ENCODE results near the gene CACNA2D4.

CACNA2D4 gene

DNA sequence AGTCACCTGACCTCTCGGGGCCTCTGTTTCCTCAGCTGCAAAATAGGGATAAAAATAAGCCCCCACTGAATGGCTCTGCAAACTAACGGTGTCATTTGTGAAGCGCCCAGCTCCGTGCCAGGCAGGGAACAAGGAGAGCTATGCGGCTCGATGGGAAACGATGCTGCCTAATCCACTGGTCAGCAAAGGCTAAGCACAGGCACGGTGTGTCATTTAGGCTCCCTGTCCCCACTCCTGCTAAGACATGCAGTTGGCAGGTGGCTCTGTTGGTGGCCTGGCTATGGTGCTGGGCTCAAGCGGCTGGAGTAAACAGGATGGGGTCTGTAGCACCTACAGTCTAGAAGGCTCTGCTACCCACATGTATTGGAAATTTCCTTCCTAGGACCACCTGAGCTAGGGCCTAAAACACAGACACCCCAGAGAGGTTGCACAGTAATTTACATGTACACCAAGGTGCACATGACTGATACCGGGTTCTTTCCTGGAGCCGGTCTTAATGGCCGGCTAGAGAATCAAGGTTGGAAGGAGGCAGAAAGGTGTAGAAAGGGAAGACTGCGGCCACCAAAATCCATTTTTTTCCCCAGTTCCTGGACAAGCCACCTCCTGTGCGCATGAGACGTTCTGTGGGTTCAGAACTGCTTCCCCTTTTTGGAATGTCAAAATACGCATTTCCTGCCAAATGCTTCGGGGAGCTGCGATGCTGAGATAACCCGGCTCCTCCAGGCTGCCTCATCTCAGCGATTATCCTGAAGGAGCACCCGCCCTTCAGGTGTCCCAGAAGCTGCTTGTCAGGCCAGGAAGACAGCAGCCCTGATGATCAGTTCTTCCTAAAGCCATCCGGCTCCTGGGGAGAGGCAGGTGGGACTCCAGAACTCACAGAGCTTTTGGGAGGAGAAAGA lies 1.0 kb downstream of the CACNA2D4 start:
- DNase-seq = no peak

DNA sequence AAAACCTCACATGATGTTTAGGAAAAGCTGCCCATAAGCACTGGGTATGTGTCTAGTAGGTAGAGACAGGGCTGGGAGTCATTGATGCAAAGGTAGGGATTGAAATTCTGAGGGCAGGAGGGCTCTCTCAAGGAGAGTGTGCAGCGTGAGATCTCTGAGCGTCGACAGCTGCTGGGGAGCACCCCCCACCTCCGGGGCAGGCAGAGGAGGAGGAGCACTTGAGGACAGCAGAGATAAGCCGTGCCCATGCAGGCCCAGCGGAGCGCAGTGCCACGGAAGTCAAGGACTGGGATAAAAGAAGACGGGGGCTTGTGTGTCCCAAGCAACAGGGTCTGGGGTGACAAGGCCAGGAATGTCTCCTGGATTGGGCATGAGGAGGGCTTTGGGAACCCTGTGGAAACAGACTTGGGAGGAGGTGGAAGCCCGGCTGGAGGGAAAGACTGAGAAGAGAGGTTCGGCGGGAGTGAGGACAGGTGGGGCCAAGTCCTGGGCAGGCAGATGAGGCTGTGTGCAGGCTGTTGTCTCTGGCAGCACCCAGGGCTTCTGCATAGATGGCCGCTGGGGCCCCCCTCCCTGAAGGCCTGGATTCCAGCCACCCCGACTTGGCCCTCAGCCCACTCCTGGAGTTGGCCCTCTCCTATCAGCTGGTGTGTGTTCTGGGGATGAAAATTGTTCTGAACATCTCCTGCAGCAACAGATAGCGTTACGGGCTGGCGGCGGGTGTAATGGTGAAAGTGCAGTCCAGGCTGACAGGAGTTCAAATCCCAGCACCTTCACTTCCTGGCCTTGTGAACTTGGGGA lies 1.9 kb downstream of the CACNA2D4 start:
- no peak for DNase-seq

DNA sequence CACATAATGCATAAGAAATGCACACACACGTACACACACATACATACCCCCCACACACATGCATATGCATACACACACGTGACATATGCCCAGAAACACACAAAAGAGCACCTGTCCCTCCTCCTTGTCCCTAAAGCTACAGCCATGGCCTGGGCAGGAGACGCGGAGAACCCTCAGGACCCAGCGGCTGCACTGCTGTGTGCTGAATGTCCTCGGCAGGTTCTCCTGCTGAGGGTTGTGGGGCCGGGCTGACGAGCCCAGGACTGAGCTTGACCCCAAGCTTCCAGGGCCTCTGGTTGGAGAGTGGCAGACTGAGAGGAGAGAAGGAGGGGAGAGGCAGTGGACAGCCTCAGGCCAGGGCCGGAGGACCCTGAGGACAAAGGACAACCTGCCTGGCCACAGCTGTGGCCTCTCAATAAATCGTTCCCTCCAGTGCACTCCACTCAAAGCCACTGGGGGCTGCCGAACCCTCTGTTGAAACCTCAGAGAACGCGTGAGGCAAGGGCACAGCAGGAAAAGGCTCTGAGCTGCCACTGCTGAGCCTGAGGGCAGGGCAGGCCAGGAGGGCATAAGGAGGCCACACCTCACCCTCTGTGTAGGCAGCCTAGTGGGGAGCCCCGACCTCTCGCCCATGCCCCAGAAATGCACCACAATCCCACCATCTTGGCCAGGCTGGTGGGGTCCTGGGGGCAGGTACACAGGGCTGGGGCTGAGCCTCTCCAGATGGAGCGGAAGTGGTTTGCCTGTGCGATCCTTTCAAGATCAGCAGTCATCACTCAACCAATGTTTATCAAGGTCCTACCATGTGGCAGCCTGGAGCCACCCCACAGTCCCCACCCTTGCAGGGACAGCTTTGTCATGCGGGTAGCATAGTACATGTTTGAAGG lies 3.1 kb downstream of the CACNA2D4 start:
- no peak for DNase-seq

DNA sequence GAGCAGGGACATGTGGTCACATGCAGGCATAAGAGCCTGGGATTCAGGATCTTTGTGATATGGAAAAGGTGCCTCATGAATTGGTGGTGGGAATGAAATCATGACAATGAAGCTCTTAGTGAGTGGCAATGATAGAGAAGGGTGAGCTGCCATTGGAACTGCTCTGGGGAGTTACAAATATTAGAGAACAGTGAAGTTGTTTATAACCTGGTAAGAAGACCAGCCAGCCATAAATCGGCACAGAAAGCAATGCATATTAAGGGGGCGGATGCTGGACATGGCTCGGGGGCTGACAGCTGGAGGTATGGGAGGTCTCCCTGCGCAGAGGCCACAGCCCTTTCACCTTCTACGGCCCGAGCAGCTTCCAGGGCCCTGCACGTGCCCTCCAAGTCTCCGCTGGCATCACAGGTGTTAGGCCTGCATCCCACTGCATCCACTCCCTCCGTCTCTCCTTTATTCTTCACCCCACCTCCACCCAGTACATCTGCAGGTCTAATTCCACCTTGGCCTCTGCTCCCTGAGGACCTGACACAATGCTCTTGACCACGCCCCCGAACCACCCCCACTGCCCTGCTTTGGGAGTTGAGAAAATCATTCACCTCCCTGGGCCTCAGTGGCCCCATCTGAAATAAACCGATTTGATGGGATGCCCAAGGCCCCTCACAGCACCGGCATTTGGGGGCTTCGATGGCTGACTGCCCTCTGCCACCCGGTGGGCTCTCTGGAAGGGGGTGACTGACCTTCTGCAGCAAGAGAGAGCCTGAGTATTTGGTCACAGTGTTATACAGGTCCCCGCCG lies 4.1 kb downstream of the CACNA2D4 start:
- no peak for DNase-seq

DNA sequence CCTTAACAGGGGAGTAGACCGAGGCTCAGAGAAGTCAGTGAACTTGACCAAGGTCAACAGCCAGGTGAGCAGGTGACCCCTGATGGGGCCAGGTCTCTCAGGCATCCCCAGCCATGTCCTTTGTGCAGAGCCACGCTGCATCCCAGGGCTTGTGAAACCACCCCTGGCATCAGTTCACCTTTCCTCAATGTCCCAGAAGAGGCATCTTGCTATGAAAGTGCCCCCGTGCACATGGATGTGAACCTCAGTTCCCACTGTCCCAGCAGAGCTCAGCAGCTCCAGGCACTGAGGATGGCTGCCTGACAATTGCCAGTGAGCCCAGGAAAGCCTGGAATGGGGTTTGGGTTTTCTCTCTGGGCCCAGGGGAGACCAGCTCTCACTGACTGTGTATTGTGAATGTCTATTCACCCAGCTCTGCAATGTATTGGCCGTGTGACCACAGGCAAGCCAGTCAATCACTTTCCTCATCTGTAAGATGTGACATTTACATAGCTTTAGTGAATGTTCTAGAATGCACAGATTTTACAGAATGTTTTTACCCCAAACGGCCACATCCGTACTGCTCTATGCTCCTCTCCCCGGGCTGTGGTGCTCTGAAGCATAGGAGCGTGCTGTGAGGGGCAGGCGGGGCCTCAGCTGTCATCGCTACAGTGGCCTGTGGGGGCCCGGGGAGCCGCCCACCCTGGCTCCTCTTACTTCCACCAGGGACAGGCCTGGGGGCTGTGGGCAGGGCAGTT lies 4.9 kb downstream of the CACNA2D4 start:
- DNase-seq = no peak

DNA sequence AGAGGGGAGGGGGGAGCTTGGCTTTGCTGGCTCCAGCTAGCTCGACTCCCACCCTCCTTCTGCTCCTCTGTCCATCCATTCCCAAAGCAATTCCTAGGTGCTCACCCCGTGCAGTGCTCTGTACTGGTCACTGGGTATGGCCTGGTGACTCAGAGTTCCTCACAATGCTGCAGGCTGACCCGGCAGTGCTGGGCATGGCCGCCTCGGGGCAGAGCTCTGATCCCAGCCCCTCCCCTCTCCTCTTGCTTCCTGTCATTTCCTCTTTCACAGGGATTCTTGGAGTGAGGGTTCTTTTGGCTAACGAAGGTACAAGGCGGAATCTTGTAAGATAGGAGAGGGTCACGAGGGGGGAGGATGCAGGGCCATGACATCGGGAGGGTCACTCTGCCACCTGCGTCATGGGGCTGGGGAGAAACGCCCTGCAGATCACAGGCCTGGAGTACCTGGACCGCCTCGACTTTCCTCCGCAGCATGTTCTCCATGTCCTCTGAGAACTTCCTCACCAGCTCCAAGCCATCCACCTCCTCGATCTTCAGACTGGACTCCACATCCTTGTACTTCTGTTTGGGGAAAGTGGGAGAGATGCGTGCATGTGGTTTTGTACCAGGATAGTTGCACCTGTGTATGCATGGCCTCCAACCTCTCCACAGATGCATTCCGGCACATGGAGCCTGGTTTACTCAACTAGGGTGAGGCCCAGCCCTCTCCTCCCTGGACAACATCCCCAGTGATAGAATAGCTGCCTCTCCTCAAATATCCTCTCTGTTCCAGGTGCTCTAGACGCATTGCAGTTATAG lies 5.7 kb downstream of the CACNA2D4 start:
- DNase-seq = no peak

DNA sequence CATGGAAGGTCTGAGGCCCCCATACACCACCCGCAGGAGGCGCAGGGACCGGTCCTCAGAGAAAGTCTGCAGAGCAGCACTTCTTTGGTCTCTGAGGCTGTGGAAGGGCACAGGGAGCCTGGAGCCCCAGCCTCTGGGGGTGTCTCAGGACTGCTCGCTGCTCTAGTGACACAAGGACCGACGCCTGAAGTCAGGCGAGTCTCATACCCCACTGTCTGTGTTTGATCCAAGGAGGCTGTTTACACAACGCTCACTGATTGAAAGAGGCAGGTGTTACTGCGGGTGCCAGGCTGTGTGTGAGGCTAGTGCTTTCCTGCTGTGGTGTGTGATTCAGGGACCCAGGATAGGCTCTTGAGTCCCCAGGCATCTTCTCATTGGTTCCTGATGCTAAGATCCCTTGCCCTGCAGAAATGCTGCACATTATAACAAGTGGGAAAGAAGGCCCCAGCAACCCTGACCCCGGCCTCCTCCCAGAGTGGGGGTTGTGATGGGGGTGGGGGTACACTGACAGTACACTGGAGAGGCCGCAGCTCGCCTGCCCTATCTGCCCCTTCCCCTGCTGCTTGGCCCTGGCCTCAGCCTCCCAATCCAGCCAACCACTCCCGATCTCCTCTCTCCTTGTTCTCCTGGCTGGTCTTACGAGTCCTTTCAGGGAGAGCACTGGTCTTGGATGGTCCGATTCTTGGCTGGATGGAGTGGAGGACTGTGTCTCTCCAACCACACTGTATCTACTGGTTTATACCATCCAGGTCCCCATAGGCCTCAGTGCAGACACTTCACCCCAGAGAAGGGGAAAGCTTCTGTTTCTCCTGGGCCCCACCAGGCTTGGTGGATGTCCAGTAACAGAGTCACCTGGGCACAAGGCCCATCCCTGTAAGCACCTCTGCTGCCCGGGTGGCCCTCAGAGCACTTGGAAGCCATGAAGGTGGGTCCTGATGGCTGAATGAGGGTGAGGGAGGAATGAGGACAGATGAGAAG lies 6.6 kb downstream of the CACNA2D4 start:
- no peak for DNase-seq

DNA sequence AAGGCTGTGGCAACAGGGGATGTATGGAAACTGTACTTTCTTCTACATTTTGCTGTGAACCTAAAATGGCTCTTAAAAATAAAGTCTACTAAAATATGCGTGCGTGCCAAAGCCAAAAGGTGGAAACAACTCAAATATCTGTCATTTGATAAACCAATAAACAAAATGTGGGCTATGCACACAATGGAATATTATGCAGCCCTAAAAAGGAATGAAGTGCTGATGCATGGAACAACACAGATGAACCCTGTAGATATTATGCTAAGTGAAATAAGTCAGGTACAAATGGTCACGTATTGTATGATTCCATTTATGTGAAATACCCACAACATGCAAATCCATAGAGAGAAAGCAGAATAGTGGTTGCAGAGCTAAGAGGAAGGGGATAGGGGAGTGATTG lies 8.0 kb downstream of the CACNA2D4 start:
- DNase-seq = no peak

DNA sequence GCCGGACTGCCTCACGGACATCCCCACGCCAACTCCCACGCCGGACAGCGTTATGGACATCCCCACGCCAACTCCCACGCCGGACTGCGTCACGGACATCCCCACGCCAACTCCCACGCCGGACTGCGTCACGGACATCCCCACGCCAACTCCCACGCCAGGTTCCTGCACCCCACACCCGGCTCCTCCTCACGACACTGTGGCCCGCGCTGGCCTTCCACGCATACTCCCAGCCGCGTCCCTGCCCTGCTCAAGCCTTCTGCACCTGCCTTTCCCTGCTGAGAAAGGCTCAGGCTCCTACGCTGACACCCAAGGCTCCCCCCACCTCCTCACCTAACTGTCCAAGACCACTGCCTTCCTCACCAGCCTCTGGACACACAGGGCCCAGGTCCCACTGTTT lies 9.7 kb downstream of the CACNA2D4 start:
- no peak for DNase-seq

DNA sequence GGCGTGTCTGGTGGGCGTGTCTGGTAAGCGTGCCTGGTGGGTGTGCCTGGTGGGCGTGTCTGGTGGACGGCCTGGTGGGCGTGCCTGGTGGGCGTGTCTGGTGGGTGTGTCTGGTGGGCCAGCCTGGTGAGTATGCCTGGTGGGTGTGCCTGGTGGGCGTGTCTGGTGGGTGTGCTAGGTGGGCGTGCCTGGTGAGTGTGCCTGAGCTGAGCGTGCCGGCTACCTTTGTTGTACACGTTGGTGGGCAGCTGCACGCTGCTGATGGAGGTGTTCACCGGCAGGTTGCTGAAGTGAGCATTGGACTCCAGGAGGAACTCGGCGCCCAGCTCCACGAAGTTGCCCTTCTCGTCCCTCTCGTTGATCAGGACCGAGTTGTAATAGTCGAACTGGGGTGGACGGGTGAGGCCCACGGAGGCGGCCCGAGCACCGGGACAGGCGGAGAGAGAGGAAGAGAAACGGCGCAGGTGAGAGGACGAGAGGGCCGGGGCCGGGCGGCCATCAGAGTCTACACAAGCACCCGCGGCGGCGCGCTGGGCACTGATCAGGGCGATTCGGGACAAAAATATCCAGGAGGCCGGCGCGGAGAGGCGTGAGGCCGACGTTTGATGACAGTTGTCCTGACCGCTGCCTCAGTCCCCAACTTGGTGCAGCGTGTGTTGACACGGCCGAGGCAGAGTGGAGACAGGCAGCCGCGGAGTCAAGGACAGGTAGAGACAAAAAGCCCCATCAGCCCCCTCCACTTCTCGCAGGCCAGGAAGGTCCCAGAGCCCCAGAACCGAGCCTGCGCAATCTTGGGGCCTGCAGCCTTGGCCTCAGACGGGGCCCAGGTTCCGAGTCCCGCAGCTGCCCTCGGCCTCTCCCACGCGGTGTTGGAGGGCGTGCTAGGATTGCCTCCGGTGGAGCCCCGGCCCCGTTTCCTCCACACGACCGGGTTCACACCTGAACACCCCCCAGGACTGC lies 10.5 kb downstream of the CACNA2D4 start:
- DNase-seq = no peak

DNA sequence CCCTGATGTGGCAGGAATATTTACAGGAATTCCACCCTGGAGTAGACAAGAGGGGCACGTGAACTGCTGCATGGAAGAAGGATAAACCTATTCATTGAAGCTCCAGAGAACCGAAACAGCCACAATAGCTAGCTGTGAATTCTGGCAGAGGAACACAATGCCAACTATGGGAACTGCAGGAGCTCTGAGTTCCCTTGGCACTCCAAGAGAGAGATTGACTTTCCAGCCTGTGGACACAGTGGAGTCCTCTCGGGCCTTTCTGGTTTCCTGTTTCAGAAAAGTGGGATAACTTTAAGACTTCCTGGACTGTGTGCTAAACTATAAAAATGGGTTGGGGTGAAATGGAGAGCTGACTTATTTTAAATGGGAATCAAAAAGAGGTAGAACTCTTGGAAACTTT lies 11.9 kb downstream of the CACNA2D4 start:
- no peak for DNase-seq

DNA sequence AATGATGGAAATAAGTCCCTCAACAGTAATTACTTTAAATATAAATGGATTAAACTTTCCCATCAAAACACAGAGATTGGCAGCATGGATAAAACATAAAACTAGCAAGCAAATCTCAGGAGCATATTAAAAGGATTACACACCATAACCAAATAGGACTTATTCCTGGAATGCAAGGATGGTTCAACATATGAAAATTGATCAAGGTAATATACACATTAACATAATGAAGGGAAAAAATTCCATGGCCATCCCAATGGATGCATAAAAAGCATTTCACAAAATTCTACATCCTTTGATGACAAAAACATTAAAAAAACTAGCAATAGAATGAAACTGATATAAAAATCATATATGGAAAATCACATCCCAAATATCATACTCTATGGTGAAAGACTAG lies 13.6 kb downstream of the CACNA2D4 start:
- DNase-seq = no peak

DNA sequence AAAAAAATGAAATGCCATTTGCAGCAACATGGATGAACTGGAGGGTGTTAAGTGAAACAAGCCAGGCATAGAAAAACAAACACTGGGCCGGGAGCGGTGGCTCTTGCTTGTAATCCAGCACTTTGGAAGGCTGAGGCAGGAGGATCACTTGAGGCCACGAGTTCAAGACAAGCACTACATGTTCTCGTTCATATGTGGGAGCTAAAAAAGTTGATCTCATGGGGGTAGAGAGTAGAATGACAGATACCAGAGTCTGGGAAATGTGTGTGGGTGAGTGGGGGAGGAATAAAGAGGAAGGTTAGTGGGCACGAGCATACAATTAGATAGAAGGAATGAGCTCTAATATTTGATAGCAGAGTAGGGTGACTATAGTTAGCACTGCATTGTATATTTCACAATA lies 21.5 kb downstream of the CACNA2D4 start:
- no peak for DNase-seq

DNA sequence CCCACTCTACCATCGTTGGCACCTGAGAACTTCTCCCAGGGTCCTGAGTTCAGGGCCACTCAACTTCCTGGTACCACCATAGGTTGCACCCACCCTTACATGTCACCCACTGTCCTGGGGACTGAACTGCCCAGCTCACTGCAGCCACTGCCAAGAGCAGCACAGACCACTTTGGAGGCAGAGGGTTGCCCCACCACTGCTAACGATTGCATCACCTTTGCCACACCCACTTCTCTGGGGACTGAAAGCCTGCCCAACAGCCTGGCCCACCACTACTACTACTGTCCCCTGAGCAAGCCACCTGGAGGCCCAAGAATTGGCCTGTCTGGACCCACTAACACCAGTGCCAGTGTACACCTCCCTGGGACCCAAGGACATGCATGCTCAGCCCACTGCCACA lies 27.6 kb downstream of the CACNA2D4 start:
- no peak for DNase-seq

DNA sequence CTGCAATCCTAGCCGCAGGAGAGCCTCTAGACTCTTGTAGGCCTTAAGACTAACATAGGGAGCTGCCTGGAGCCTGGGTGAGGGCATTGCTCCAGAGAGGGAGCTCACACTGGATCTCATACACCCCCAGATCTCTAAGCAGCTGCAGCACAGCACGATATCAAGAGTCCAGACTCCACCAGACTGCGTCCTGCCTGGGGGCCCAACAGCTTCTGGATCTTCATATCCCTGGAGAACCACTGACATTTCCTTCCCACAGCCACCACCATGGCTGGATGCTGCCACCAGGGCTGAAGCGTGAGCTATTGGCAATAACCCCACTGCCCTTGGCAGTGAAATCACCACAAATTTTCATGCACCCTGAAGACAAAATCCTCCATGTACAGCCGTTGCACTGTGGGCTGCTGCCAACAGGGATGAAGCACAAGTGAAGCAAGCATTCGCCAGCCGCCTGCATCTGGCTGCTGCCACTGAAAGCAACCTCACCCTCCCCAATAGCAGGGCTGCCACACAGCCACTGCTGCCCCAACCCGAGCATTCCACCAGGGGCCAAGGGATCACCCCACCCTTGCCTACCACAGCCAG lies 28.2 kb downstream of the CACNA2D4 start:
- no peak for DNase-seq

DNA sequence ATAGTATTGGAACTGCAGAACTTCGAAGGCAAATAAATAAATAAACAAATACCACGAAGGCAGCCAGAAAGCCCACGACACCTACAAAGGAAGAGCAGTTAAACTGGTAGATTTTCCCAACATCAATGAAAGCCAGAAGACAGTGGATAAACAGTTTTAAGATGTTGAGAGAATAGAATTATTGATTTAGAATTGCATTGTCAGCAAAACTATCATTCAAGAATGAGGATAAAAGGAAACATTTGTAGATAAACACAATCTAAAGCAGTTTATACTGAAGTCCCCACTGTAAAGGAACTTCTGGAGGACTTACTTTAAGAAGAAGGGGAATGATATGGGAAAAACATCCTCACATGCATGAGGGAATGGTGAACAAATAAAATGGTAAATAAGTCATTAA lies 29.5 kb downstream of the CACNA2D4 start:
- no peak for DNase-seq

DNA sequence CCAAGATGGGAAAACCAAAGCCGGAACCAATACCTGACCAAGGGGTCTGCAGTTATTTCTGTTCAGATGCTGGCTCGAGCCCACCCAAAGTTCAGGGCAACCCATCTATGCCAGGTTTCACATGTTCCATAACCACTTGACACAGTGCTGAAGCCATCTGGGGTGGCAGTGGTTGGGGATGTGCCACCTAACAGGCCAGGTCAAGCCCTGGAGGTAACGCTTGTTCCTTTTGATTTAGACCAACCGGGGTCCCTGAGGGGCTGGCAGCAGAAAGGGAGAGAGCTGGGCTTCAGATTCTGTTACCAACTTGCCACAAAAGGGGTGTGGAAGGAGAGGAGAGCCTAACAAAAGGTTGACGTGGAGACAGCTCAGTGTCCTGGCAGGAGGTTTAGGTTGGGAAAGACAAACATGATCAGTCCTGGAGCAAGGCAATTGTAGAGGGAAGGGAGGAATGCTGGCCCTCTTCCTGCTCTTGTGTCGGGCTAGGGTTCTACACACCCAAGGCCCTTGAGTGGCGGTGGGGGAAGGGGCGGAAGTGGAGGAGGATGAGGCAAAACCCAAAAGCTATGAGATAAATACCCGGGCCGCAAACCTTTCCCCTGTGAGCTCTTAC lies 31.9 kb downstream of the CACNA2D4 start:
- no peak for DNase-seq

Data from 8988T (cell line).